ENCODE results near the gene RXRA.

- TF ChIP-seq CTCF (IDR thresholded peaks at IDR 0.05) (no peak), EZH2 (IDR thresholded peaks at IDR 0.05; ENCODE audit: borderline replicate concordance, insufficient read depth, low read depth, low read length, poor library complexity, severe bottlenecking) (no peak)
Observed at GRCh38 chr9:134425401-134425800, 99.1 kb downstream of the RXRA start.
